Natural killer cell (primary cell): ENCODE results near the gene HOXC6. TPM values are rescaled to one million over a fixed set of nuclear protein-coding genes. Genes with fewer than 3 reads are reported as not detected.
"Not testable (repeated sequence)": the region's sequence is repeated elsewhere in the genome, so short reads cannot be mapped to it uniquely, and the experiment has no call there.

Experiments
- ATAC-seq, 3 donors: fragments of 150-1000 bp in 2 of 3; fragments of 200-7000 bp in 1 of 3; cut with Tn5 transposase; 1 replicate in 1 of 3; 2 replicates in 2 of 3; pipeline ENCODE4 v1.10.0; 2021; ENCODE audit warnings: mild to moderate bottlenecking in 2 of 3, moderate library complexity in 2 of 3
- DNase-seq, 2 donors: peaks; one replicate each; pipeline versions ENCODE4 v3.0.0 to v3.0.0-alpha.2; 2013 to 2021; ENCODE audit warnings: mixed read lengths in 1 of 2
- H3K27ac ChIP-seq: one replicate; pipeline ENCODE4 v1.5.1; 2013; ENCODE audit warnings: mild to moderate bottlenecking, low read length
- H3K27me3 ChIP-seq: one replicate; pipeline ENCODE4 v1.6.1; 2013; ENCODE audit warnings: low read length; ENCODE audit not compliant: control insufficient read depth, insufficient read depth
- H3K36me3 ChIP-seq: one replicate; pipeline ENCODE4 v1.6.1; 2013; ENCODE audit warnings: low read length; ENCODE audit not compliant: control insufficient read depth, insufficient read depth
- H3K4me1 ChIP-seq: one replicate; pipeline ENCODE4 v1.6.1; 2013; ENCODE audit warnings: low read length; ENCODE audit not compliant: control insufficient read depth, insufficient read depth
- H3K4me3 ChIP-seq: one replicate; pipeline ENCODE4 v1.5.1; 2013; ENCODE audit warnings: low read length
- H3K9me3 ChIP-seq: one replicate; pipeline ENCODE4 v1.6.1; 2013; ENCODE audit warnings: low read length; ENCODE audit not compliant: control insufficient read depth, insufficient read depth
- H3K27ac Mint-ChIP-seq, 2 donors: one replicate each; pipeline ENCODE4 v1.8.0; 2022; ENCODE audit warnings: mild to moderate bottlenecking in 2 of 2, mixed read lengths in 2 of 2, moderate library complexity in 1 of 2
- H3K27me3 Mint-ChIP-seq, 2 donors: one replicate each; pipeline ENCODE4 v1.8.0; 2022; ENCODE audit warnings: low read depth in 2 of 2, mixed read lengths in 2 of 2
- H3K36me3 Mint-ChIP-seq: one replicate; pipeline ENCODE4 v1.8.0; 2022; ENCODE audit warnings: mixed read lengths
- H3K4me1 Mint-ChIP-seq, 2 donors: one replicate each; pipeline ENCODE4 v1.8.0; 2022; ENCODE audit warnings: mixed read lengths in 2 of 2
- H3K4me3 Mint-ChIP-seq: one replicate; pipeline ENCODE4 v1.8.0; 2022; ENCODE audit warnings: mild to moderate bottlenecking, moderate library complexity, mixed read lengths
- H3K9me3 Mint-ChIP-seq, 2 donors: one replicate each; pipeline ENCODE4 v1.8.0; 2022; ENCODE audit warnings: mixed read lengths in 2 of 2
- CTCF ChIP-seq: fragments of 200-600 bp; IDR thresholded peaks from one replicate; pipeline ENCODE4 v1.8.0; 2022; ENCODE audit warnings: antibody characterized with exemption
- WGBS: methylation state at CpG from one replicate; pipeline ENCODE4 v1.1.7; 2013; ENCODE audit warnings: missing lambda C conversion rate; ENCODE audit not compliant: insufficient coverage; 5-methylcytosine and 5-hydroxymethylcytosine counted together
- intact Hi-C: fragments of 100-400 bp; cut with micrococcal nuclease; formaldehyde crosslinking; loops from one replicate; pipeline ENCODE4 v1.14.2; 2022
- total RNA-seq, 4 donors: library from RNA; stranded (reverse); fragments of 120-200 nt in 1 of 4; gene quantifications; one replicate each; pipeline versions ENCODE4 v1.2.3 to v1.2.4, GENCODE V29; 2013 to 2022

The HOXC6 gene
- total RNA-seq, 3 donors from 2014 or later (not counting 1 experiment from before 2014, with no cell fraction given), result not detected

GRCh38 chr12:54040648-54041047 lies 12.4 kb downstream of the HOXC6 start:
- no CpG with 5 or more reads among the region's 3 CpGs for WGBS
- Mint-ChIP-seq H3K27me3 (peaks cover 87 to 88% of the 10 kb centered on the region in 2 donors), H3K4me3 (no peak overlapping the region), H3K4me1 (no peaks in the 10 kb centered on the region), H3K27ac (no peak overlapping the region), H3K9me3 (no peaks in the 10 kb centered on the region), H3K36me3 (no peaks in the 10 kb centered on the region)
- Histone ChIP-seq H3K4me3 (no peak overlapping the region), H3K36me3 (no peaks in the 10 kb centered on the region), H3K9me3 (no peaks in the 10 kb centered on the region), H3K4me1 (peaks cover 4% of the 10 kb centered on the region), H3K27me3 (peaks cover 77% of the 10 kb centered on the region), H3K27ac (no peak overlapping the region)
- DNase-seq (no peak), ATAC-seq (no peak)
- intact Hi-C loops, result no loop called here
- TF ChIP-seq CTCF, result no peak

GRCh38 chr12:54041097-54041690 lies 13.0 kb downstream of the HOXC6 start:
- Histone ChIP-seq H3K27ac (no peak overlapping the region), H3K36me3 (no peaks in the 10 kb centered on the region), H3K27me3 (peaks cover 77% of the 10 kb centered on the region), H3K9me3 (no peaks in the 10 kb centered on the region), H3K4me3 (no peak overlapping the region), H3K4me1 (peaks cover 4% of the 10 kb centered on the region)
- WGBS, result 64% methylated on average over 2 of the region's 2 CpGs
- DNase-seq (no peak), ATAC-seq (no peak)
- no peak for TF ChIP-seq CTCF
- H3K27ac Mint-ChIP-seq, result no peak overlapping the region
- no peak overlapping the region for H3K4me3 Mint-ChIP-seq
- no peaks in the 10 kb centered on the region for H3K9me3 Mint-ChIP-seq
- H3K27me3 Mint-ChIP-seq, result peaks cover 88% of the 10 kb centered on the region in 2 donors
- no peaks in the 10 kb centered on the region for H3K4me1 Mint-ChIP-seq
- no peaks in the 10 kb centered on the region for H3K36me3 Mint-ChIP-seq
- intact Hi-C loops, result no loop called here

GRCh38 chr12:54042033-54042432 lies 13.8 kb downstream of the HOXC6 start:
- peaks cover 77% of the 10 kb centered on the region for H3K27me3 ChIP-seq
- H3K36me3 ChIP-seq, H3K36me3 Mint-ChIP-seq, H3K27ac Mint-ChIP-seq, H3K4me1 ChIP-seq, H3K27ac ChIP-seq, H3K4me1 Mint-ChIP-seq, H3K4me3 Mint-ChIP-seq, H3K4me3 ChIP-seq, ATAC-seq, DNase-seq, H3K9me3 Mint-ChIP-seq, intact Hi-C loops, H3K9me3 ChIP-seq: not testable (repeated sequence)
- peaks cover 90 to 92% of the 10 kb centered on the region in 2 donors for H3K27me3 Mint-ChIP-seq
- WGBS, result 78% methylated on average over 6 of the region's 6 CpGs

- no peaks in the 10 kb centered on the region for H3K9me3 Mint-ChIP-seq
- intact Hi-C loops, result no loop called here
- H3K36me3 Mint-ChIP-seq, result no peaks in the 10 kb centered on the region
- Histone ChIP-seq H3K4me3 (no peak overlapping the region), H3K9me3 (no peaks in the 10 kb centered on the region), H3K4me1 (peaks cover 14% of the 10 kb centered on the region), H3K27ac (no peak overlapping the region), H3K27me3 (peaks cover 79% of the 10 kb centered on the region), H3K36me3 (no peaks in the 10 kb centered on the region)
- DNase-seq (no peak), ATAC-seq (no peak)
- H3K4me1 Mint-ChIP-seq, result peaks cover 0 to 11% of the 10 kb centered on the region in 2 donors
- H3K27me3 Mint-ChIP-seq, result peaks cover 90 to 91% of the 10 kb centered on the region in 2 donors
- H3K27ac Mint-ChIP-seq, result no peak overlapping the region
- TF ChIP-seq CTCF, result no peak
- no peak overlapping the region for H3K4me3 Mint-ChIP-seq
- WGBS, result 35% methylated on average over 6 of the region's 6 CpGs
These were observed 15.0 kb downstream of the HOXC6 start for GRCh38 chr12:54042970-54043853.
